GM18951 (cell line): Measurements from ENCODE around the gene FKBP2.

Source experiments
- POLR2A ChIP-seq: IDR thresholded peaks from 4 replicates; pipeline ENCODE4 v1.6.1; 2011; ENCODE audit warnings: mild to moderate bottlenecking; ENCODE audit not compliant: insufficient read length, insufficient read depth; ENCODE audit errors: extremely low read depth
- in situ Hi-C: fragments of 300-500 bp; cut with MboI; formaldehyde crosslinking; loops from one replicate; pipeline ENCODE4 v1.12.0; 2022; ENCODE audit warnings: low sequenced_read_pairs, mixed read lengths, inconsistent platforms; ENCODE audit not compliant: unreplicated experiment

The FKBP2 gene

GRCh38 chr11:64251016-64251752, 10.3 kb downstream of the FKBP2 start, which contains the start of gene PLCB3:
TSS of gene PLCB3 (plus strand) at chr11:64251530. CDS start at chr11:64251650, 120 bp downstream.
- in situ Hi-C loops: no loop called here
- peak; percentile 73 for TF ChIP-seq POLR2A

GRCh38 chr11:64251753-64252002, 10.8 kb downstream of the FKBP2 start:
- in situ Hi-C loops: no loop called here
- TF ChIP-seq POLR2A: no peak

DNA sequence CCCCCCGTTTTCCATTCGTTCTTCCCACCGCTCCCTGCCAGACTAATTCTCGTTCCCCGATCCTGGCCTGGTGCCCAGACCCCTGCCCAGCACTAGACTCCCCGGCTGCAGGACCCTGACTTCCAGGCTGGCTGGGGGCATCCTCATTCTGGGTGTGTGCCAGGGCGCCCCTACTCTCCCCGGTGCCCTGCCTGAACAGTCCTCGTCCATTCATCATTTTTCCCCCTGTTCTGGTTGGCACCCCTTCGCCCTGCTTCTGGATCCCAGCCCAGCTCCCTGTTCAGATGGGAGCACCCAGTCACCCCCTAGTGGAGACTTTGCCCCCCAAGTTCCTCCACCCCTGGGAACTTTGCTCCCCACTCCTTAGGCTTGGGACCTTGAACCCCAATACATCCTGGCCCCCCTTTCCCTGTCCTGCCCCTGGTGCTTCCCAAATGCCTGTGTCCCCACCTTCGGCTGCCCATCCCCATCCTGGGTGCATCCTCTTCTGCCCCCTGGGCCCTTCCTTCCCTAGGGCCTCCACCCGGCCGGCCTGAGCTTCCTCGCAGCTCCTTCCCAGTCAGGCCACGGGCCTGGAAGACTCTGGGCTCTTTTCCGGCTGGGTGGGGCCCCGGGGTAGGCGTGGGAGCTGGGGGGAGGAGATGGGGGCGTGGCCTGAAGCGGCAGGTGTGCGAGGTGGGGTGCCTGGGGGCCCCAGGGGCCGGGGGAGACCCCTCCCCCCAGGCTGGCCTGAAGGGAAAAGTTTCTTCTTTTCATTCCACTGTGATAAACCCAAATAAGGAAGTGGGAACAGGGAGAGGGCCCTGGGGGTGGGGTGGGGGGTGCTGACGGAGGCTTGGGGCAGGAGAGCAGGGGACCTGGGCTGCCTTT, 11.3 kb downstream of the FKBP2 start:
- peak; percentile 26 for TF ChIP-seq POLR2A
- in situ Hi-C loops: no loop called here

- in situ Hi-C loops: no loop called here
- TF ChIP-seq POLR2A: no peak
Measured at GRCh38 chr11:64253043-64253442, 12.1 kb downstream of the FKBP2 start.

DNA sequence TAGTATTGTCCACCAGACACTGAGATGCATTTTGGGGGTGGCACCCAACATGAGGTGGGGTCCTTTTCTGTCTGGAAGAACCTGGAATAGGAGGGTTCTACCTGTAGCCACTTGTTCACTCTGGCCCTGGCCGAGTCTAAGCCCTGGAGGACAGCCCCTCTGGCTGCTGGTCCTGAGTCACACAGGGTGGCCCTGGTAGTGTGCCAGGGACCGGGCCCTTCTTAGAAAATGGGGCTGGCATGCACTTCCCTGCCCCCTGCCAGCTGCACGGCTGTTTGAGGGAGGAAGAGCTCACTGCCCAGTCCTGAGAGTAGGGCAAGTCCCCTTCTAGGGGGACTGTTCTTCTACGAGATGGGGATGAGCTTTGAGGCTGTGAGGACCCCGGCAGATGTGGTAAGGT, 12.6 kb downstream of the FKBP2 start:
- in situ Hi-C loops: no loop called here
- no peak for TF ChIP-seq POLR2A

DNA sequence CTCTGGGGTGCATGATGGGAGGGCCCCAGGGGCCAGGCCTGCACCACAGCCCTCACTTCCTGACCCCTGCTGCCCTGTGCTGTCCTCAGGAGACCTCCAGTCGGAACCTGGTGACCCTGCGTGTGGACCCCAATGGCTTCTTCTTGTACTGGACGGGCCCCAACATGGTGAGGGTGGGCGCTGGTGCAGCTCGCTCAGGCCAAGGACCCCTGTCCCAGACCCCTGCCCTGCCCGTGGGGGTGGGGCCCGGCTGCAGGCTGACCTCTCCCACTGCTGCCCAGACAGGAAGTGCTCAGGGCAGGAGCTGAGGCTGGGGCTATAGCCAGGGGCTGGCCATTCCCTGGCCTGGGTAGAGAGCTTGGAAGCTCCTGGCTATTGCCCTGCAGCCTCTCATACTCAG, 13.4 kb downstream of the FKBP2 start:
- TF ChIP-seq POLR2A: no peak
- in situ Hi-C loops: no loop called here

- in situ Hi-C loops: no loop called here
- TF ChIP-seq POLR2A: no peak
Measured at GRCh38 chr11:64255135-64256128, 14.5 kb downstream of the FKBP2 start.

DNA sequence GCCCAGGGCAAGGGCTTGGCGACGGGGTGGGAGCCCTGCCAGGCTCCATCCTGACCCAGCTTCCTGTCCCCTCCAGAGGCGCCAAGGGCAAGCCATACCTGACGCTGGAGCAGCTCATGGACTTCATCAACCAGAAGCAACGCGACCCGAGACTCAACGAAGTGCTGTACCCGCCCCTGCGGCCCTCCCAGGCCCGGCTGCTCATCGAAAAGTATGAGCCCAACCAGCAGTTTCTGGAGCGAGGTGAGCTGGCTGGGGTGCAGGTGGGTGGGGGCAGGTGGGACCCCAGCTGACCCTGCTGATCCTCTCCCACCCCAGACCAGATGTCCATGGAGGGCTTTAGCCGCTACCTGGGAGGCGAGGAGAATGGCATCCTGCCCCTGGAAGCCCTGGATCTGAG, 15.4 kb downstream of the FKBP2 start:
- in situ Hi-C loops: no loop called here
- no peak for TF ChIP-seq POLR2A

GRCh38 chr11:64258356-64258755, 17.5 kb downstream of the FKBP2 start:
- TF ChIP-seq POLR2A: no peak
- in situ Hi-C loops: no loop called here

- in situ Hi-C loops: no loop called here
- TF ChIP-seq POLR2A: no peak
Measured at GRCh38 chr11:64258946-64259532, 18.1 kb downstream of the FKBP2 start.

GRCh38 chr11:64259533-64260067, 18.7 kb downstream of the FKBP2 start:
- TF ChIP-seq POLR2A: no peak
- in situ Hi-C loops: no loop called here

- in situ Hi-C loops: no loop called here
- TF ChIP-seq POLR2A: no peak
Measured at GRCh38 chr11:64260147-64260708, 19.3 kb downstream of the FKBP2 start.
